Fibroblast of lung (primary cell): ENCODE results near the gene ZDHHC14. TPM values are rescaled to one million over a fixed set of nuclear protein-coding genes. Genes with fewer than 3 reads are reported as not detected.

ENCODE experiments used
- DNase-seq, 2 donors: peaks; one replicate each; pipeline versions ENCODE4 v3.0.0 to v3.0.0-alpha.2; 2010; ENCODE audit warnings: low read depth in 2 of 2
- H2AFZ ChIP-seq: 2 replicates; pipeline ENCODE4 v1.5.1; 2012; ENCODE audit warnings: low read length, control low read depth, inconsistent platforms
- H3K27ac ChIP-seq: 2 replicates; pipeline ENCODE4 v1.5.1; 2011; ENCODE audit warnings: low read length, control low read depth; ENCODE audit not compliant: insufficient read depth
- H3K27me3 ChIP-seq: 2 replicates; pipeline ENCODE4 v1.5.1; 2011; ENCODE audit warnings: mild to moderate bottlenecking, low read length; ENCODE audit not compliant: control insufficient read depth, insufficient read depth
- H3K36me3 ChIP-seq: 2 replicates; pipeline ENCODE4 v1.5.1; 2011; ENCODE audit warnings: low read length; ENCODE audit not compliant: control insufficient read depth, insufficient read depth
- H3K4me1 ChIP-seq: 2 replicates; pipeline ENCODE4 v1.5.1; 2011; ENCODE audit warnings: low read length; ENCODE audit not compliant: control insufficient read depth, insufficient read depth; ENCODE audit errors: extremely low read depth
- H3K4me2 ChIP-seq: 2 replicates; pipeline ENCODE4 v1.5.1; 2011; ENCODE audit warnings: low read length, control low read depth; ENCODE audit not compliant: insufficient read depth; ENCODE audit errors: extremely low read depth
- H3K4me3 ChIP-seq, 4 experiments: fragments of 200-600 bp in 1 of 4; sonication (generic) in 1 of 4; replicated peaks in 1 of 4; 2 replicates each; pipeline ENCODE4 v1.5.1; 2011 to 2016; ENCODE audit warnings: low read length in 4 of 4, low read depth in 3 of 4, mild to moderate bottlenecking in 3 of 4, control low read depth in 2 of 4, inconsistent platforms in 1 of 4, mixed read lengths in 1 of 4; ENCODE audit not compliant: insufficient read depth in 1 of 4; ENCODE audit errors: control extremely low read depth in 1 of 4
- H3K79me2 ChIP-seq: 2 replicates; pipeline ENCODE4 v1.5.1; 2012; ENCODE audit warnings: mild to moderate bottlenecking, low read length, inconsistent platforms; ENCODE audit not compliant: control insufficient read depth, insufficient read depth
- H3K9ac ChIP-seq: 2 replicates; pipeline ENCODE4 v1.5.1; 2011; ENCODE audit warnings: mild to moderate bottlenecking, low read length, control low read depth; ENCODE audit not compliant: insufficient read depth
- H3K9me3 ChIP-seq: 2 replicates; pipeline ENCODE4 v1.5.1; 2012; ENCODE audit warnings: low read depth, low read length; ENCODE audit not compliant: control insufficient read depth, insufficient read depth
- H4K20me1 ChIP-seq: 2 replicates; pipeline ENCODE4 v1.5.1; 2011; ENCODE audit warnings: low read length; ENCODE audit not compliant: control insufficient read depth, insufficient read depth; ENCODE audit errors: extremely low read depth
- EZH2 ChIP-seq: IDR thresholded peaks from 2 replicates; pipeline ENCODE4 v1.5.1; 2012; ENCODE audit warnings: low read length, control low read depth, mild to moderate bottlenecking; ENCODE audit errors: missing control alignments
- polyA plus RNA-seq, 2 donors: library from polyadenylated mRNA; depleted of rRNA in 1 of 2; stranded (reverse) in 1 of 2; unstranded in 1 of 2; fragments of >200 nt; gene quantifications; 2 replicates each; pipeline ENCODE4 v1.2.1, GENCODE V29; 2011 to 2012; ENCODE audit warnings: missing spikeins in 1 of 2
- total RNA-seq: library from RNA; depleted of rRNA; stranded (reverse); fragments of >200 nt; gene quantifications from 2 replicates; pipeline ENCODE4 v1.2.1, GENCODE V29; 2014
- TF ChIP-seq, protein P1 (sequence below), 2 donors: IDR thresholded peaks in 1 of 2; conservative IDR thresholded peaks in 1 of 2; 1 replicate in 1 of 2; 2 replicates in 1 of 2; pipeline ENCODE4 v1.5.1; 2011 to 2012; ENCODE audit warnings: low read length in 2 of 2, control low read depth in 1 of 2, inconsistent platforms in 1 of 2, low read depth in 1 of 2, mild to moderate bottlenecking in 1 of 2

Gene ZDHHC14
- total and polyA plus RNA-seq, 2 donors (not counting 1 experiment from before 2014, with no cell fraction given): 1.7 to 3.5 TPM

- H3K4me1 ChIP-seq: peaks cover 3% of the 10 kb centered on the region
- no peak overlapping the region for H3K27ac ChIP-seq
- H3K4me2 ChIP-seq: peak overlapping the region; percentile 67
- no peak overlapping the region for H2AFZ ChIP-seq
- no peaks in the 10 kb centered on the region for H3K36me3 ChIP-seq
- no peaks in the 10 kb centered on the region for H3K9me3 ChIP-seq
- TF ChIP-seq, protein P1, sequence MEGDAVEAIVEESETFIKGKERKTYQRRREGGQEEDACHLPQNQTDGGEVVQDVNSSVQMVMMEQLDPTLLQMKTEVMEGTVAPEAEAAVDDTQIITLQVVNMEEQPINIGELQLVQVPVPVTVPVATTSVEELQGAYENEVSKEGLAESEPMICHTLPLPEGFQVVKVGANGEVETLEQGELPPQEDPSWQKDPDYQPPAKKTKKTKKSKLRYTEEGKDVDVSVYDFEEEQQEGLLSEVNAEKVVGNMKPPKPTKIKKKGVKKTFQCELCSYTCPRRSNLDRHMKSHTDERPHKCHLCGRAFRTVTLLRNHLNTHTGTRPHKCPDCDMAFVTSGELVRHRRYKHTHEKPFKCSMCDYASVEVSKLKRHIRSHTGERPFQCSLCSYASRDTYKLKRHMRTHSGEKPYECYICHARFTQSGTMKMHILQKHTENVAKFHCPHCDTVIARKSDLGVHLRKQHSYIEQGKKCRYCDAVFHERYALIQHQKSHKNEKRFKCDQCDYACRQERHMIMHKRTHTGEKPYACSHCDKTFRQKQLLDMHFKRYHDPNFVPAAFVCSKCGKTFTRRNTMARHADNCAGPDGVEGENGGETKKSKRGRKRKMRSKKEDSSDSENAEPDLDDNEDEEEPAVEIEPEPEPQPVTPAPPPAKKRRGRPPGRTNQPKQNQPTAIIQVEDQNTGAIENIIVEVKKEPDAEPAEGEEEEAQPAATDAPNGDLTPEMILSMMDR (conservative IDR thresholded peaks at IDR 0.05 in 1 of 2, IDR thresholded peaks at IDR 0.05 in 1 of 2; ENCODE audit: low read depth in 1 of 2, low read length in 2 of 2): no peak
- no peak for TF ChIP-seq EZH2
- peak; percentile 78 to 87 for DNase-seq
- no peak overlapping the region for H3K4me3 ChIP-seq
- H4K20me1 ChIP-seq: no peaks in the 10 kb centered on the region
- H3K9ac ChIP-seq: no peak overlapping the region
- no peaks in the 10 kb centered on the region for H3K27me3 ChIP-seq
- no peaks in the 10 kb centered on the region for H3K79me2 ChIP-seq
Observed at GRCh38 chr6:157535340-157536222, 154.6 kb downstream of the ZDHHC14 start.

DNA sequence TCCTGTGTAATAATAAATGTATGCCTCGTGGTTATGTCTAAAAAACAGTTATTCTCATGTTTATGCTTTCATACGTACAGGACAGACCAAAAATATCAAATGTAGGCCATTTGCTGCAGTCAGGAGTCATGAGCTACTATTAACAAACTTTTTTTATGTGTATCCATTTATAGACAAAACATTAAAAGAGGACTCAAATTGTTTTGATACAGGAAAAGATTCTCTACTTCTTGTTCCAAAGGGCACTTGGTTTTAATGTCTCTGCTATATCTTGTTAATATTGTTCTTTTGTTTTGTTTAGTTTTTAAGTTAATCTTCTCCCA lies 155.2 kb downstream of the ZDHHC14 start:
- H3K27ac ChIP-seq: no peak overlapping the region
- TF ChIP-seq, protein P1 (conservative IDR thresholded peaks at IDR 0.05 in 1 of 2, IDR thresholded peaks at IDR 0.05 in 1 of 2; ENCODE audit: low read depth in 1 of 2, low read length in 2 of 2): no peak
- no peak for TF ChIP-seq EZH2
- H3K27me3 ChIP-seq: no peaks in the 10 kb centered on the region
- no peaks in the 10 kb centered on the region for H4K20me1 ChIP-seq
- H3K4me1 ChIP-seq: peaks cover 3% of the 10 kb centered on the region
- no peak overlapping the region for H2AFZ ChIP-seq
- H3K4me3 ChIP-seq: no peak overlapping the region
- H3K4me2 ChIP-seq: no peak overlapping the region
- no peaks in the 10 kb centered on the region for H3K79me2 ChIP-seq
- no peak overlapping the region for H3K9ac ChIP-seq
- DNase-seq: no peak
- H3K36me3 ChIP-seq: no peaks in the 10 kb centered on the region
- H3K9me3 ChIP-seq: no peaks in the 10 kb centered on the region

- H3K4me1 ChIP-seq: peaks cover 3% of the 10 kb centered on the region
- H3K36me3 ChIP-seq: no peaks in the 10 kb centered on the region
- H3K9ac ChIP-seq: no peak overlapping the region
- H3K4me2 ChIP-seq: no peak overlapping the region
- no peak for TF ChIP-seq EZH2
- TF ChIP-seq, protein P1 (conservative IDR thresholded peaks at IDR 0.05 in 1 of 2, IDR thresholded peaks at IDR 0.05 in 1 of 2; ENCODE audit: low read depth in 1 of 2, low read length in 2 of 2): no peak
- H3K4me3 ChIP-seq: no peak overlapping the region
- H3K79me2 ChIP-seq: no peaks in the 10 kb centered on the region
- no peaks in the 10 kb centered on the region for H4K20me1 ChIP-seq
- no peak for DNase-seq
- no peaks in the 10 kb centered on the region for H3K9me3 ChIP-seq
- H2AFZ ChIP-seq: no peak overlapping the region
- H3K27ac ChIP-seq: no peak overlapping the region
- no peaks in the 10 kb centered on the region for H3K27me3 ChIP-seq
Observed at GRCh38 chr6:157537556-157537955, 156.6 kb downstream of the ZDHHC14 start.
